H9 (cell line): ENCODE results near the gene UPK2. TPM values are rescaled to one million over a fixed set of nuclear protein-coding genes. Genes with fewer than 3 reads are reported as not detected.

Experiments used
- DNase-seq: peaks from one replicate; pipeline ENCODE4 v3.0.0-alpha.2; 2017
- H2AFZ ChIP-seq: one replicate; pipeline ENCODE4 v1.6.1; 2013; ENCODE audit warnings: mild to moderate bottlenecking, low read length, control low read depth, moderate library complexity
- H2AK5ac ChIP-seq: 2 replicates; pipeline ENCODE4 v1.6.1; 2013; ENCODE audit warnings: low read length, control low read depth, mixed read lengths; ENCODE audit not compliant: insufficient read length
- H2BK120ac ChIP-seq: one replicate; pipeline ENCODE4 v1.6.1; 2013; ENCODE audit warnings: low read depth, mild to moderate bottlenecking, low read length, control low read depth, inconsistent platforms; ENCODE audit not compliant: poor library complexity, severe bottlenecking
- H2BK12ac ChIP-seq: 2 replicates; pipeline ENCODE4 v1.6.1; 2013; ENCODE audit warnings: low read length, control low read depth, mixed read lengths, low read depth; ENCODE audit not compliant: insufficient read length
- H2BK15ac ChIP-seq: 2 replicates; pipeline ENCODE4 v1.6.1; 2013; ENCODE audit warnings: low read depth, low read length, control low read depth
- H2BK20ac ChIP-seq: one replicate; pipeline ENCODE4 v1.6.1; 2013; ENCODE audit warnings: low read depth, mild to moderate bottlenecking, low read length, control low read depth, inconsistent platforms; ENCODE audit not compliant: poor library complexity, severe bottlenecking
- H2BK5ac ChIP-seq: 2 replicates; pipeline ENCODE4 v1.6.1; 2013; ENCODE audit warnings: low read length, control low read depth, mixed read lengths; ENCODE audit not compliant: insufficient read length
- H3K14ac ChIP-seq: 2 replicates; pipeline ENCODE4 v1.6.1; 2013; ENCODE audit warnings: low read length, control low read depth; ENCODE audit not compliant: insufficient read depth
- H3K18ac ChIP-seq: 2 replicates; pipeline ENCODE4 v1.6.1; 2013; ENCODE audit warnings: low read depth, mild to moderate bottlenecking, mixed read lengths, low read length, control low read depth; ENCODE audit not compliant: insufficient read length
- H3K23ac ChIP-seq: 2 replicates; pipeline ENCODE4 v1.6.1; 2013; ENCODE audit warnings: low read length, control low read depth, mixed read lengths, low read depth; ENCODE audit not compliant: insufficient read length
- H3K23me2 ChIP-seq: 2 replicates; pipeline ENCODE4 v1.6.1; 2013; ENCODE audit warnings: low read depth, mild to moderate bottlenecking, mixed read lengths, low read length, control low read depth; ENCODE audit not compliant: insufficient read length, poor library complexity, severe bottlenecking
- H3K27ac ChIP-seq: 2 replicates; pipeline ENCODE4 v1.5.1; 2013; ENCODE audit warnings: low read length, control low read depth, mixed read lengths, low read depth; ENCODE audit not compliant: insufficient read length
- H3K27me3 ChIP-seq: 2 replicates; pipeline ENCODE4 v1.6.1; 2013; ENCODE audit warnings: low read length, control low read depth, inconsistent platforms; ENCODE audit not compliant: insufficient read depth
- H3K4ac ChIP-seq: 2 replicates; pipeline ENCODE4 v1.6.1; 2013; ENCODE audit warnings: low read depth, mild to moderate bottlenecking, control low read depth, inconsistent platforms, low read length, moderate library complexity
- H3K4me1 ChIP-seq: 2 replicates; pipeline ENCODE4 v1.6.1; 2013; ENCODE audit warnings: low read length, control low read depth, inconsistent platforms; ENCODE audit not compliant: insufficient read depth
- H3K4me2 ChIP-seq: 2 replicates; pipeline ENCODE4 v1.6.1; 2013; ENCODE audit warnings: low read length, control low read depth, mixed read lengths; ENCODE audit not compliant: insufficient read length, insufficient read depth
- H3K56ac ChIP-seq: 2 replicates; pipeline ENCODE4 v1.6.1; 2013; ENCODE audit warnings: low read depth, mild to moderate bottlenecking, mixed read lengths, low read length, control low read depth; ENCODE audit not compliant: insufficient read length
- H3K79me1 ChIP-seq: 2 replicates; pipeline ENCODE4 v1.6.1; 2013; ENCODE audit warnings: low read depth, mild to moderate bottlenecking, moderate library complexity, low read length, control low read depth, inconsistent platforms; ENCODE audit not compliant: insufficient read depth, poor library complexity, severe bottlenecking
- H3K79me2 ChIP-seq: 2 replicates; pipeline ENCODE4 v1.6.1; 2013; ENCODE audit warnings: low read length, control low read depth, inconsistent platforms; ENCODE audit not compliant: insufficient read depth
- H3K9ac ChIP-seq: 2 replicates; pipeline ENCODE4 v1.6.1; 2013; ENCODE audit warnings: low read length, control low read depth, mixed read lengths; ENCODE audit not compliant: insufficient read length; ENCODE audit errors: extremely low read depth
- H3K9me3 ChIP-seq: one replicate; pipeline ENCODE4 v1.6.1; 2013; ENCODE audit warnings: low read depth, low read length, inconsistent platforms; ENCODE audit not compliant: control insufficient read depth
- H3T11ph ChIP-seq: one replicate; pipeline ENCODE4 v1.6.1; 2013; ENCODE audit warnings: mild to moderate bottlenecking, low read length, control low read depth, inconsistent platforms
- H4K20me1 ChIP-seq: one replicate; pipeline ENCODE4 v1.6.1; 2013; ENCODE audit not compliant: control insufficient read depth, insufficient read length, insufficient read depth
- H4K5ac ChIP-seq: 2 replicates; pipeline ENCODE4 v1.6.1; 2013; ENCODE audit warnings: low read depth, mild to moderate bottlenecking, mixed read lengths, low read length, control low read depth; ENCODE audit not compliant: insufficient read length
- H4K8ac ChIP-seq: replicated peaks from 2 replicates; pipeline ENCODE4 v1.6.1; 2013; ENCODE audit warnings: low read length, control low read depth, mixed read lengths, low read depth; ENCODE audit not compliant: insufficient read length
- H4K91ac ChIP-seq: 2 replicates; pipeline ENCODE4 v1.6.1; 2013; ENCODE audit warnings: low read depth, mild to moderate bottlenecking, moderate library complexity, mixed read lengths, low read length, control low read depth; ENCODE audit not compliant: insufficient read length
- H3K27ac Mint-ChIP-seq, 3 experiments: 2 replicates in 2 of 3; 3 replicates in 1 of 3; pipeline ENCODE4 v1.8.0; 2020 to 2021; ENCODE audit warnings: mixed read lengths in 3 of 3, mild to moderate bottlenecking in 1 of 3, moderate library complexity in 1 of 3
- H3K27me3 Mint-ChIP-seq: 2 replicates; pipeline ENCODE4 v1.8.0; 2021; ENCODE audit warnings: low read depth, mild to moderate bottlenecking, moderate library complexity, mixed read lengths
- H3K36me3 Mint-ChIP-seq, 3 experiments: 2 replicates in 2 of 3; 3 replicates in 1 of 3; pipeline ENCODE4 v1.8.0; 2020 to 2021; ENCODE audit warnings: low read depth in 3 of 3, mixed read lengths in 3 of 3; ENCODE audit not compliant: insufficient read depth in 1 of 3
- H3K4me1 Mint-ChIP-seq, 2 experiments: 2 replicates each; pipeline ENCODE4 v1.8.0; 2020; ENCODE audit warnings: mixed read lengths in 2 of 2
- H3K4me3 Mint-ChIP-seq, 2 experiments: 2 replicates in 1 of 2; 3 replicates in 1 of 2; pipeline ENCODE4 v1.8.0; 2020 to 2021; ENCODE audit warnings: mild to moderate bottlenecking in 2 of 2, mixed read lengths in 2 of 2, moderate library complexity in 1 of 2
- H3K9me3 Mint-ChIP-seq, 2 experiments: 2 replicates in 1 of 2; 3 replicates in 1 of 2; pipeline ENCODE4 v1.8.0; 2020; ENCODE audit warnings: mild to moderate bottlenecking in 2 of 2, mixed read lengths in 2 of 2, moderate library complexity in 1 of 2
- WGBS: extraction: QIAGEN DNeasy Blood & Tissue Kit; methylation state at CpG from one replicate; pipeline ENCODE4 v1.1.7; 2013; ENCODE audit warnings: missing lambda C conversion rate, low lambda C conversion rate, mixed read lengths; ENCODE audit not compliant: insufficient read length; ENCODE audit errors: extremely low coverage; 5-methylcytosine and 5-hydroxymethylcytosine counted together
- microRNA-seq: library from miRNA; unstranded; fragments of <30 nt; microRNA quantifications from one replicate; pipeline ENCODE4, GENCODE V29; 2020; ENCODE audit warnings: borderline microRNAs expressed
- total RNA-seq: library from RNA; stranded (reverse); gene quantifications from 2 replicates; pipeline ENCODE4 v1.2.1, GENCODE V29; 2021
- TF ChIP-seq, protein P1 (sequence below): fragments of 200-600 bp; sonication (generic); conservative IDR thresholded peaks from 3 replicates; pipeline ENCODE4 v1.8.0; 2021; ENCODE audit warnings: antibody characterized with exemption, mild to moderate bottlenecking

Gene UPK2
- total RNA-seq, 1 experiment from 2014 or later = 0.33 TPM

DNA sequence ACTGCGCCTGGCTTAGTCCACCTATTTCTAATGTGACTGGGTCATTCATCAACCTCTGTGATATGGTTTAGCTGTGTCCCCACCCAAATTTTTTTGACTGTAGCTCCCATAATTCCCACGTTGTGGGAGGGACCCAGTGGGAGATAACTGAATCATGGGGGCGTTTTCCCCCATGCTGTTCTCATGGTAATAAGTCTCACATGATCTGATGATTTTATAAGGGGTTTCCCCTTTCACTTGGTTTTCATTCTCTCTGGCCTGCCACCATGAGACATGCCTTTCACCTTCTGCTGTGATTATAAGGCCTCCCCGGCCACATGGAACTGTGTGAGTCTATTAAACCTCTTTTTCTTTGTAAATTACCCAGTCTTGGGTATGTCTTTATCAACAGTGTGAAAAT lies 50.6 kb downstream of the UPK2 start:
- H3K18ac ChIP-seq = no peak overlapping the region
- H4K5ac ChIP-seq = no peak overlapping the region
- Mint-ChIP-seq H3K9me3 (no peaks in the 10 kb centered on the region), H3K4me3 (no peak overlapping the region; a peak in 1 of 5 replicates), H3K27me3 (no peaks in the 10 kb centered on the region), H3K36me3 (peaks cover 32 to 81% (median 57%) of the 10 kb centered on the region in 3 experiments; a peak in 6 of 7 replicates), H3K4me1 (no peaks in the 10 kb centered on the region), H3K27ac (no peak overlapping the region)
- H3K9me3 ChIP-seq = no peaks in the 10 kb centered on the region
- H3K4me2 ChIP-seq = no peak overlapping the region
- no peaks in the 10 kb centered on the region for H3K4me1 ChIP-seq
- H2BK120ac ChIP-seq = no peak overlapping the region
- H3K56ac ChIP-seq = no peak overlapping the region
- DNase-seq = no peak
- WGBS = no CpG with 5 or more reads among the region's 4 CpGs
- no peak overlapping the region for H3K23ac ChIP-seq
- no peak overlapping the region for H4K91ac ChIP-seq
- H3K79me2 ChIP-seq = no peaks in the 10 kb centered on the region
- TF ChIP-seq, protein P1, sequence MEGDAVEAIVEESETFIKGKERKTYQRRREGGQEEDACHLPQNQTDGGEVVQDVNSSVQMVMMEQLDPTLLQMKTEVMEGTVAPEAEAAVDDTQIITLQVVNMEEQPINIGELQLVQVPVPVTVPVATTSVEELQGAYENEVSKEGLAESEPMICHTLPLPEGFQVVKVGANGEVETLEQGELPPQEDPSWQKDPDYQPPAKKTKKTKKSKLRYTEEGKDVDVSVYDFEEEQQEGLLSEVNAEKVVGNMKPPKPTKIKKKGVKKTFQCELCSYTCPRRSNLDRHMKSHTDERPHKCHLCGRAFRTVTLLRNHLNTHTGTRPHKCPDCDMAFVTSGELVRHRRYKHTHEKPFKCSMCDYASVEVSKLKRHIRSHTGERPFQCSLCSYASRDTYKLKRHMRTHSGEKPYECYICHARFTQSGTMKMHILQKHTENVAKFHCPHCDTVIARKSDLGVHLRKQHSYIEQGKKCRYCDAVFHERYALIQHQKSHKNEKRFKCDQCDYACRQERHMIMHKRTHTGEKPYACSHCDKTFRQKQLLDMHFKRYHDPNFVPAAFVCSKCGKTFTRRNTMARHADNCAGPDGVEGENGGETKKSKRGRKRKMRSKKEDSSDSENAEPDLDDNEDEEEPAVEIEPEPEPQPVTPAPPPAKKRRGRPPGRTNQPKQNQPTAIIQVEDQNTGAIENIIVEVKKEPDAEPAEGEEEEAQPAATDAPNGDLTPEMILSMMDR = no peak
- H2BK5ac ChIP-seq = no peak overlapping the region
- no peak overlapping the region for H2BK20ac ChIP-seq
- no peak overlapping the region for H3K9ac ChIP-seq
- H3K79me1 ChIP-seq = no peaks in the 10 kb centered on the region
- no peak overlapping the region for H2AFZ ChIP-seq
- no peak overlapping the region for H2BK12ac ChIP-seq
- no peak overlapping the region for H2AK5ac ChIP-seq
- H2BK15ac ChIP-seq = no peak overlapping the region
- H3T11ph ChIP-seq = no peak overlapping the region
- H3K27me3 ChIP-seq = no peaks in the 10 kb centered on the region
- H4K8ac ChIP-seq = no peak overlapping the region
- H4K20me1 ChIP-seq = no peaks in the 10 kb centered on the region
- H3K14ac ChIP-seq = no peak overlapping the region
- H3K4ac ChIP-seq = no peak overlapping the region
- no peaks in the 10 kb centered on the region for H3K23me2 ChIP-seq
- H3K27ac ChIP-seq = no peak overlapping the region

Small RNAs within 50 kb of the gene (microRNA-seq; reads per million reads assigned to microRNA genes)
- gene MIR4492 = not detected

Other genes with a start within 250 kb of the UPK2 start
- gene DDX6, start 165.1 kb upstream of the UPK2 start, total RNA-seq = 221 and 222 TPM in 2 replicates
- 0.07 and 0.11 TPM in 2 replicates for gene CXCR5, start 72.4 kb upstream of the UPK2 start, total RNA-seq
- 74.9 and 78.4 TPM in 2 replicates for gene BCL9L, start 30.4 kb upstream of the UPK2 start, total RNA-seq
- gene FOXR1, start 15.5 kb downstream of the UPK2 start, total RNA-seq = not detected in 2 replicates
- 51.2 and 55.2 TPM in 2 replicates for gene CENATAC, start 41.8 kb downstream of the UPK2 start, total RNA-seq
- gene RPS25, start 62.0 kb downstream of the UPK2 start, total RNA-seq = 1,450 and 1,453 TPM in 2 replicates
- gene TRAPPC4, start 62.5 kb downstream of the UPK2 start, total RNA-seq = 82.8 TPM in 2 replicates
- 41.0 and 42.0 TPM in 2 replicates for gene SLC37A4, start 74.6 kb downstream of the UPK2 start, total RNA-seq
- gene HYOU1, start 100.9 kb downstream of the UPK2 start, total RNA-seq = 228 and 234 TPM in 2 replicates
- 17.5 and 18.6 TPM in 2 replicates for gene VPS11, start 111.5 kb downstream of the UPK2 start, total RNA-seq
- 57.2 and 57.7 TPM in 2 replicates for gene HMBS, start 128.6 kb downstream of the UPK2 start, total RNA-seq
- 43.6 and 44.5 TPM in 2 replicates for gene DPAGT1, start 145.6 kb downstream of the UPK2 start, total RNA-seq
- gene C2CD2L, start 151.0 kb downstream of the UPK2 start, total RNA-seq = 5.5 and 5.6 TPM in 2 replicates
- gene HINFP, start 165.3 kb downstream of the UPK2 start, total RNA-seq = 42.1 and 42.4 TPM in 2 replicates
- gene ABCG4, start 192.8 kb downstream of the UPK2 start, total RNA-seq = 0.68 and 1.2 TPM in 2 replicates
- gene NLRX1, start 212.4 kb downstream of the UPK2 start, total RNA-seq = 17.2 and 18.2 TPM in 2 replicates
- 0.39 TPM in 1 of 2 replicates, not detected in the other for gene NHERF4, start 229.2 kb downstream of the UPK2 start, total RNA-seq